ENCODE results near the gene ADARB1. TPM values are rescaled to one million over a fixed set of nuclear protein-coding genes. Genes with fewer than 3 reads are reported as not detected.

Gene ADARB1
- total and polyA plus RNA-seq, 9 of the 15 experiments (the other 6 are each of a cell fraction or from before 2014, with no cell fraction given), result 6.7 to 16.0 (median 8.3) TPM

DNA sequence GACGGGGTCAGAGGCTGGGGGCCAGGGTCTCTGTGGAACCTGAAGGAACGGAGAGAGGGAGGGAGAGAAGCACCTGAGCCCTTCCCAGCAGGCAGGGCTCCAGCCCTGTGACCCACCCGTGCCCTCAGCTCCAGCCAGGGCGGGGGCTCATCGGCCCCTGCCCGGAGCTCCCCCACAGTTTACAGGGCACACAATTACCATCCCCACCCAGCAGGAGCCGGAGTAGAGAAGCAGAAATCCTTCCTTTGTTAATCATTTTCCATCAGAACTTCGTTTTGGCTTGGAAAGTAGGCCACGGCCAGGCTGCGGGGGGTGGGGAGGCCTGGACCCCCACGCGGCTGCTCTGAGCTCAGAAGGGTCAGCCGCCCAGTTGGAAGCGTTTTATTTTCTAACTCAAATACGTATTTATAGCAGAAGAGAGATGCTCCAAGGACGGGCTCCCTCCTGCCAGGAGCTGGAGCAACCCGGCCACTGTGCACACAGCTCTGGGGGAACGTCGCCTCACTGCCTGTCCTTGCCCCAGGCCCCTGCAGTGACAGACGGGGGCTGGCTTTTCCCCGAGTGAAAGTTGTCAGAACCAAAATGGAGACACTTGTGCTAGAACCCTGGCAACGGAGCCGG lies 42.7 kb upstream of the ADARB1 start:
- intact Hi-C loops (cut with micrococcal nuclease) (no loop called here), in situ Hi-C loops (cut with MboI) (no loop called here)
- H2AFZ ChIP-seq (ENCODE audit: low read depth, low read length), result no peak overlapping the region
- CTCF ChIA-PET (ENCODE audit: low intra/inter-chr PET ratio), result no interaction called here
- ATAC-seq (no peak), FAIRE-seq (no peak), DNase-seq (ENCODE audit: extremely low read depth in 1 of 4, low spot score in 3 of 4) (no peak)
- peaks cover 0 to 41% of the 10 kb centered on the region in 2 experiments; a peak in 2 of 5 replicates for H3K4me1 ChIP-seq (replicated peaks in 1 of 2; ENCODE audit: control insufficient read depth in 2 of 2, insufficient read depth in 2 of 2, low read length in 2 of 2)
- peaks cover 60 to 76% of the 10 kb centered on the region in 2 experiments for H3K27me3 ChIP-seq (ENCODE audit: control insufficient read depth in 2 of 2, insufficient read depth in 2 of 2, low read length in 2 of 2)
- WGBS (ENCODE audit: insufficient coverage, low coverage, missing lambda C conversion rate), result 4% methylated on average over 23 of the region's 23 CpGs
- H4K20me1 ChIP-seq (replicated peaks; ENCODE audit: control insufficient read depth, insufficient read depth, low read length), result peaks cover 5% of the 10 kb centered on the region; the same call in 1 of the 2 replicates
- no peak overlapping the region for H3K4me3 ChIP-seq
- no TSS peak for BruUV-seq (replicated peaks)
- H3K9me3 ChIP-seq (replicated peaks; ENCODE audit: control insufficient read depth, insufficient read depth, low read depth, low read length), result peaks cover 3% of the 10 kb centered on the region
- POLR2A ChIA-PET, result no interaction called here
- no peaks in the 10 kb centered on the region for H3K79me2 ChIP-seq (ENCODE audit: control insufficient read depth, insufficient read depth, low read length)
- H3K9ac ChIP-seq (ENCODE audit: insufficient read depth in 1 of 2, low read depth in 2 of 2, low read length in 2 of 2), result no peak overlapping the region
- no peak overlapping the region for H3K4me2 ChIP-seq (ENCODE audit: insufficient read depth, low read length)
- H3K9me1 ChIP-seq (ENCODE audit: control insufficient read depth, insufficient read depth, low read length), result no peaks in the 10 kb centered on the region
- H3K27ac ChIP-seq (ENCODE audit: extremely low read depth, low read depth, low read length), result no peak overlapping the region
- H3K36me3 ChIP-seq (ENCODE audit: control insufficient read depth, insufficient read depth, low read length), result no peaks in the 10 kb centered on the region
- TF ChIP-seq MAFF (IDR thresholded peaks at IDR 0.05; ENCODE audit: low read length) (no peak), BRF1 (IDR thresholded peaks at IDR 0.05; ENCODE audit: borderline replicate concordance, extremely low read depth, insufficient read length) (no peak), ZNF766 (CRISPR knock-in tag; conservative IDR thresholded peaks at IDR 0.05) (no peak), TBL1XR1 (IDR thresholded peaks at IDR 0.05; ENCODE audit: low read length in 2 of 2) (no peak), SMARCC2 (IDR thresholded peaks at IDR 0.05; ENCODE audit: low read depth) (no peak), ARID1B (IDR thresholded peaks at IDR 0.05) (no peak), NFE2L1 (tag; IDR thresholded peaks at IDR 0.05; ENCODE audit: borderline replicate concordance, low read depth) (no peak), ZNF707 (CRISPR knock-in tag; conservative IDR thresholded peaks at IDR 0.05) (no peak), NFIC (IDR thresholded peaks at IDR 0.05) (no peak), ZNF444 (CRISPR knock-in tag; IDR thresholded peaks at IDR 0.05) (no peak)
- TF ChIP-seq, protein P1, sequence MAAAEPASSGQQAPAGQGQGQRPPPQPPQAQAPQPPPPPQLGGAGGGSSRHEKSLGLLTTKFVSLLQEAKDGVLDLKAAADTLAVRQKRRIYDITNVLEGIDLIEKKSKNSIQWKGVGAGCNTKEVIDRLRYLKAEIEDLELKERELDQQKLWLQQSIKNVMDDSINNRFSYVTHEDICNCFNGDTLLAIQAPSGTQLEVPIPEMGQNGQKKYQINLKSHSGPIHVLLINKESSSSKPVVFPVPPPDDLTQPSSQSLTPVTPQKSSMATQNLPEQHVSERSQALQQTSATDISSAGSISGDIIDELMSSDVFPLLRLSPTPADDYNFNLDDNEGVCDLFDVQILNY (CRISPR knock-in tag; IDR thresholded peaks at IDR 0.05), result no peak
- TF ChIP-seq, protein P2, sequence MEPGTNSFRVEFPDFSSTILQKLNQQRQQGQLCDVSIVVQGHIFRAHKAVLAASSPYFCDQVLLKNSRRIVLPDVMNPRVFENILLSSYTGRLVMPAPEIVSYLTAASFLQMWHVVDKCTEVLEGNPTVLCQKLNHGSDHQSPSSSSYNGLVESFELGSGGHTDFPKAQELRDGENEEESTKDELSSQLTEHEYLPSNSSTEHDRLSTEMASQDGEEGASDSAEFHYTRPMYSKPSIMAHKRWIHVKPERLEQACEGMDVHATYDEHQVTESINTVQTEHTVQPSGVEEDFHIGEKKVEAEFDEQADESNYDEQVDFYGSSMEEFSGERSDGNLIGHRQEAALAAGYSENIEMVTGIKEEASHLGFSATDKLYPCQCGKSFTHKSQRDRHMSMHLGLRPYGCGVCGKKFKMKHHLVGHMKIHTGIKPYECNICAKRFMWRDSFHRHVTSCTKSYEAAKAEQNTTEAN (CRISPR knock-in tag; IDR thresholded peaks at IDR 0.05), result no peak
- TF ChIP-seq, protein P3, sequence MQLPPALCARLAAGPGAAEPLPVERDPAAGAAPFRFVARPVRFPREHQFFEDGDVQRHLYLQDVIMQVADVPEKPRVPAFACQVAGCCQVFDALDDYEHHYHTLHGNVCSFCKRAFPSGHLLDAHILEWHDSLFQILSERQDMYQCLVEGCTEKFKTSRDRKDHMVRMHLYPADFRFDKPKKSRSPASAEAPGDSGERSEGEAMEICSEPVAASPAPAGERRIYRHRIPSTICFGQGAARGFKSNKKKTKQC (CRISPR knock-in tag; IDR thresholded peaks at IDR 0.05), result no peak
- TF ChIP-seq, protein P4, sequence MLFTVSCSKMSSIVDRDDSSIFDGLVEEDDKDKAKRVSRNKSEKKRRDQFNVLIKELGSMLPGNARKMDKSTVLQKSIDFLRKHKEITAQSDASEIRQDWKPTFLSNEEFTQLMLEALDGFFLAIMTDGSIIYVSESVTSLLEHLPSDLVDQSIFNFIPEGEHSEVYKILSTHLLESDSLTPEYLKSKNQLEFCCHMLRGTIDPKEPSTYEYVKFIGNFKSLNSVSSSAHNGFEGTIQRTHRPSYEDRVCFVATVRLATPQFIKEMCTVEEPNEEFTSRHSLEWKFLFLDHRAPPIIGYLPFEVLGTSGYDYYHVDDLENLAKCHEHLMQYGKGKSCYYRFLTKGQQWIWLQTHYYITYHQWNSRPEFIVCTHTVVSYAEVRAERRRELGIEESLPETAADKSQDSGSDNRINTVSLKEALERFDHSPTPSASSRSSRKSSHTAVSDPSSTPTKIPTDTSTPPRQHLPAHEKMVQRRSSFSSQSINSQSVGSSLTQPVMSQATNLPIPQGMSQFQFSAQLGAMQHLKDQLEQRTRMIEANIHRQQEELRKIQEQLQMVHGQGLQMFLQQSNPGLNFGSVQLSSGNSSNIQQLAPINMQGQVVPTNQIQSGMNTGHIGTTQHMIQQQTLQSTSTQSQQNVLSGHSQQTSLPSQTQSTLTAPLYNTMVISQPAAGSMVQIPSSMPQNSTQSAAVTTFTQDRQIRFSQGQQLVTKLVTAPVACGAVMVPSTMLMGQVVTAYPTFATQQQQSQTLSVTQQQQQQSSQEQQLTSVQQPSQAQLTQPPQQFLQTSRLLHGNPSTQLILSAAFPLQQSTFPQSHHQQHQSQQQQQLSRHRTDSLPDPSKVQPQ (CRISPR knock-in tag; IDR thresholded peaks at IDR 0.05; ENCODE audit: borderline replicate concordance), result no peak
- TF ChIP-seq, protein P5, sequence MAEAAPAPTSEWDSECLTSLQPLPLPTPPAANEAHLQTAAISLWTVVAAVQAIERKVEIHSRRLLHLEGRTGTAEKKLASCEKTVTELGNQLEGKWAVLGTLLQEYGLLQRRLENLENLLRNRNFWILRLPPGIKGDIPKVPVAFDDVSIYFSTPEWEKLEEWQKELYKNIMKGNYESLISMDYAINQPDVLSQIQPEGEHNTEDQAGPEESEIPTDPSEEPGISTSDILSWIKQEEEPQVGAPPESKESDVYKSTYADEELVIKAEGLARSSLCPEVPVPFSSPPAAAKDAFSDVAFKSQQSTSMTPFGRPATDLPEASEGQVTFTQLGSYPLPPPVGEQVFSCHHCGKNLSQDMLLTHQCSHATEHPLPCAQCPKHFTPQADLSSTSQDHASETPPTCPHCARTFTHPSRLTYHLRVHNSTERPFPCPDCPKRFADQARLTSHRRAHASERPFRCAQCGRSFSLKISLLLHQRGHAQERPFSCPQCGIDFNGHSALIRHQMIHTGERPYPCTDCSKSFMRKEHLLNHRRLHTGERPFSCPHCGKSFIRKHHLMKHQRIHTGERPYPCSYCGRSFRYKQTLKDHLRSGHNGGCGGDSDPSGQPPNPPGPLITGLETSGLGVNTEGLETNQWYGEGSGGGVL (CRISPR knock-in tag; IDR thresholded peaks at IDR 0.05), result no peak

Data from K562 (cell line).